ENCODE measurements around the gene GEN1.

DNA sequence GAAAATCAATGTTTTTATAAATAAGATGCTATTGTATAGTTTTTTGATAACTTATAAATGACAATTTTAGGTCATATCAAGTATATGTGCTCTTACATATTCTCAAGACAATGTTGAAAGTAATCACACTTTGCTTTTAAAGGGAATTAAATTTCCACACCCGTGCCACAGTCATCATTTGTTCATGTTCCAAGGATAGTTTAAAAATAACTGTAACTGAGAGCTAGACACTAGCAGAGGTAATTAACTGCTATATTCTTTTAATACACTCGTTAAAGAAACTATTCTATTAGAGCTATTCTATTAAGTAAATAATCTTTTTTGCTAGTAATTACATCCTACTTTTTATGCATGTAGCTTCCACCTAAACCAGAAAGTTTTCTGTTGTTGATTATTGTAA lies 18.0 kb downstream of the GEN1 start:
- TF ChIP-seq POLR2A (IDR thresholded peaks at IDR 0.05; ENCODE audit: low read length) (no peak), GATA1 (IDR thresholded peaks at IDR 0.05; ENCODE audit: low read depth, low read length) (no peak)
